H1 (cell line): ENCODE results near the gene SCO2. TPM values are rescaled to one million over a fixed set of nuclear protein-coding genes. Genes with fewer than 3 reads are reported as not detected.

Source experiments
- CTCF ChIA-PET: fragments of 300-600 bp; sonication (Branson Sonifier 250); formaldehyde crosslinking; loops from one replicate; lab custom pipeline; 2021; ENCODE audit not compliant: partially characterized antibody; lab: Charles Lee
- POLR2A ChIA-PET: fragments of 300-600 bp; sonication (Branson Sonifier 250); formaldehyde crosslinking; loops from one replicate; lab custom pipeline; 2021; ENCODE audit warnings: inconsistent platforms; ENCODE audit not compliant: partially characterized antibody; lab: Charles Lee
- DNase-seq, 2 experiments: peaks; one replicate each; pipeline versions ENCODE4 v3.0.0 to v3.0.0-alpha.2; 2010 to 2022; ENCODE audit warnings: low spot score in 2 of 2, low read depth in 1 of 2, mixed read lengths in 1 of 2
- FAIRE-seq: peaks from 2 replicates; lab custom pipeline; 2011; peaks lifted over from hg19 to GRCh38; lab: Jason Lieb, UNC
- H2AFZ ChIP-seq: 2 replicates; pipeline ENCODE4 v1.8.1; 2012; ENCODE audit warnings: low read length, inconsistent platforms
- H2AK5ac ChIP-seq: 2 replicates; pipeline ENCODE4 v1.6.1; 2013; ENCODE audit warnings: low read depth, low read length
- H2BK120ac ChIP-seq: replicated peaks from 2 replicates; pipeline ENCODE3; 2013; ENCODE audit warnings: low read depth, low read length, inconsistent platforms
- H2BK12ac ChIP-seq: 2 replicates; pipeline ENCODE4 v1.6.1; 2013; ENCODE audit warnings: low read depth, low read length
- H2BK15ac ChIP-seq: 2 replicates; pipeline ENCODE4 v1.6.1; 2013; ENCODE audit warnings: low read length
- H2BK20ac ChIP-seq: 2 replicates; pipeline ENCODE4 v1.6.1; 2013; ENCODE audit warnings: low read length
- H2BK5ac ChIP-seq: 2 replicates; pipeline ENCODE4 v1.6.1; 2013; ENCODE audit warnings: low read depth, low read length
- H3K14ac ChIP-seq: 2 replicates; pipeline ENCODE4 v1.6.1; 2013; ENCODE audit warnings: inconsistent platforms; ENCODE audit not compliant: insufficient read length
- H3K18ac ChIP-seq: 2 replicates; pipeline ENCODE4 v1.6.1; 2013; ENCODE audit warnings: low read length; ENCODE audit errors: extremely low read depth
- H3K23ac ChIP-seq: 2 replicates; pipeline ENCODE4 v1.6.1; 2013; ENCODE audit warnings: inconsistent platforms; ENCODE audit not compliant: insufficient read length
- H3K23me2 ChIP-seq: 2 replicates; pipeline ENCODE4 v1.6.1; 2013; ENCODE audit warnings: low read depth, low read length
- H3K27ac ChIP-seq: 2 replicates; pipeline ENCODE4 v1.6.1; 2011; ENCODE audit warnings: low read depth, low read length, inconsistent platforms
- H3K27me3 ChIP-seq, 4 experiments: replicated peaks in 1 of 4; 1 replicate in 1 of 4; 2 replicates in 3 of 4; pipeline versions ENCODE4 v1.6.1 to v1.8.1; 2011 to 2013; ENCODE audit warnings: low read length in 3 of 4, mild to moderate bottlenecking in 3 of 4, inconsistent platforms in 2 of 4, mixed read lengths in 2 of 4, moderate library complexity in 1 of 4; ENCODE audit not compliant: control insufficient read depth in 3 of 4, insufficient read depth in 3 of 4; ENCODE audit errors: extremely low read depth in 1 of 4
- H3K36me3 ChIP-seq, 4 experiments: 2 replicates each; pipeline versions ENCODE4 v1.6.1 to v1.8.1; 2011 to 2013; ENCODE audit warnings: mild to moderate bottlenecking in 4 of 4, low read length in 3 of 4, moderate library complexity in 2 of 4, control low read depth in 1 of 4, inconsistent platforms in 1 of 4; ENCODE audit not compliant: insufficient read depth in 4 of 4, control insufficient read depth in 2 of 4
- H3K4ac ChIP-seq: replicated peaks from 2 replicates; pipeline ENCODE3; 2013; ENCODE audit warnings: low read length, low read depth, mixed read lengths, inconsistent platforms; ENCODE audit not compliant: insufficient read length
- H3K4me1 ChIP-seq, 4 experiments: replicated peaks in 1 of 4; 1 replicate in 1 of 4; 2 replicates in 3 of 4; pipeline versions ENCODE4 v1.6.1 to v1.8.1; 2011 to 2013; ENCODE audit warnings: low read length in 3 of 4, inconsistent platforms in 2 of 4, mixed read lengths in 1 of 4; ENCODE audit not compliant: insufficient read depth in 4 of 4, control insufficient read depth in 3 of 4
- H3K4me2 ChIP-seq, 2 experiments: 2 replicates each; pipeline versions ENCODE4 v1.6.1 to v1.8.1; 2011 to 2013; ENCODE audit warnings: low read depth in 2 of 2, low read length in 2 of 2, control low read depth in 1 of 2, inconsistent platforms in 1 of 2, mild to moderate bottlenecking in 1 of 2; ENCODE audit not compliant: insufficient read depth in 1 of 2
- H3K4me3 ChIP-seq, 4 experiments: fragments of 200-600, 300-600 bp in 1 of 4; sonication (generic), shearing (Covaris generic), sonication (Bioruptor Twin) in 1 of 4; 2 replicates each; pipeline versions ENCODE4 v1.5.1 to v1.8.1; 2011 to 2016; ENCODE audit warnings: low read length in 4 of 4, low read depth in 3 of 4, control low read depth in 2 of 4, inconsistent platforms in 2 of 4, mild to moderate bottlenecking in 2 of 4, mixed read lengths in 1 of 4, moderate library complexity in 1 of 4; ENCODE audit not compliant: insufficient read depth in 2 of 4; ENCODE audit errors: extremely low read depth in 1 of 4
- H3K56ac ChIP-seq: replicated peaks from 2 replicates; pipeline ENCODE3; 2013; ENCODE audit warnings: low read depth, mild to moderate bottlenecking, mixed read lengths, low read length, inconsistent platforms; ENCODE audit not compliant: insufficient read length
- H3K79me1 ChIP-seq: 2 replicates; pipeline ENCODE4 v1.6.1; 2013; ENCODE audit warnings: low read depth, low read length, control low read depth
- H3K79me2 ChIP-seq, 2 experiments: 2 replicates each; pipeline versions ENCODE4 v1.6.1 to v1.8.1; 2012 to 2013; ENCODE audit warnings: low read length in 2 of 2, mild to moderate bottlenecking in 2 of 2, inconsistent platforms in 1 of 2; ENCODE audit not compliant: insufficient read depth in 2 of 2, control insufficient read depth in 1 of 2
- H3K9ac ChIP-seq, 4 experiments: replicated peaks in 1 of 4; 1 replicate in 1 of 4; 2 replicates in 3 of 4; pipeline versions ENCODE4 v1.6.1 to v1.8.1; 2011 to 2013; ENCODE audit warnings: low read depth in 3 of 4, low read length in 3 of 4, control low read depth in 2 of 4, mild to moderate bottlenecking in 2 of 4, moderate library complexity in 2 of 4, inconsistent platforms in 1 of 4; ENCODE audit errors: extremely low read depth in 1 of 4
- H3K9me3 ChIP-seq, 2 experiments: 2 replicates each; pipeline versions ENCODE4 v1.6.1 to v1.8.1; 2012 to 2013; ENCODE audit warnings: mild to moderate bottlenecking in 2 of 2, moderate library complexity in 2 of 2, control low read depth in 1 of 2, inconsistent platforms in 1 of 2, low read depth in 1 of 2, low read length in 1 of 2, mixed read lengths in 1 of 2; ENCODE audit not compliant: insufficient read depth in 2 of 2
- H4K20me1 ChIP-seq, 2 experiments: replicated peaks in 1 of 2; 2 replicates each; pipeline versions ENCODE3 to v1.8.1; 2011 to 2013; ENCODE audit warnings: inconsistent platforms in 2 of 2, low read length in 2 of 2, mild to moderate bottlenecking in 1 of 2; ENCODE audit not compliant: insufficient read depth in 2 of 2, control insufficient read depth in 1 of 2
- H4K5ac ChIP-seq: 2 replicates; pipeline ENCODE4 v1.6.1; 2013; ENCODE audit warnings: low read length, low read depth, mixed read lengths, inconsistent platforms; ENCODE audit not compliant: insufficient read length
- H4K8ac ChIP-seq: 2 replicates; pipeline ENCODE4 v1.8.0; 2013; ENCODE audit warnings: mild to moderate bottlenecking, moderate library complexity, low read length, inconsistent platforms; ENCODE audit not compliant: insufficient read depth; ENCODE audit errors: extremely low read depth
- H4K91ac ChIP-seq: replicated peaks from 2 replicates; pipeline ENCODE3; 2013; ENCODE audit warnings: low read length, mixed read lengths, inconsistent platforms; ENCODE audit not compliant: insufficient read length
- CHD1 ChIP-seq: IDR thresholded peaks from 2 replicates; pipeline ENCODE4 v1.6.1; 2012; ENCODE audit warnings: low read depth, low read length, improper control_type of control experiment
- GABPA ChIP-seq: IDR thresholded peaks from 2 replicates; pipeline ENCODE4 v1.6.1; 2011; ENCODE audit warnings: mild to moderate bottlenecking, low read length, moderate library complexity, borderline replicate concordance; ENCODE audit not compliant: insufficient read depth
- JUND ChIP-seq: IDR thresholded peaks from 2 replicates; pipeline ENCODE4 v1.6.1; 2011; ENCODE audit warnings: mild to moderate bottlenecking, improper control_type of control experiment, low read length
- KDM4A ChIP-seq: IDR thresholded peaks from one replicate; pipeline ENCODE4 v1.7.1; 2012; ENCODE audit warnings: low read depth, mild to moderate bottlenecking, moderate library complexity, low read length, inconsistent platforms; ENCODE audit not compliant: severe bottlenecking
- WGBS, 2 experiments: shearing (Covaris generic) in 1 of 2; methylation state at CpG; one replicate each; pipeline versions ENCODE4 v1.1.6 to v1.1.7; 2013 to 2015; ENCODE audit warnings: low lambda C conversion rate in 2 of 2, mixed read lengths in 2 of 2, inconsistent platforms in 1 of 2, low coverage in 1 of 2, missing lambda C conversion rate in 1 of 2; ENCODE audit not compliant: insufficient replicate concordance in 2 of 2, insufficient coverage in 1 of 2, insufficient read length in 1 of 2; ENCODE audit errors: extremely low coverage in 1 of 2, missing lambda C conversion rate in 1 of 2; 5-methylcytosine and 5-hydroxymethylcytosine counted together
- polyA plus RNA-seq, 7 experiments: library from polyadenylated mRNA; depleted of rRNA in 3 of 7; stranded (reverse) in 5 of 7; unstranded in 2 of 7; fragments of >200 nt in 5 of 7; fragments of 200-250 nt in 2 of 7; gene quantifications; 1 replicate in 5 of 7; 2 replicates in 1 of 7; 4 replicates in 1 of 7; pipeline versions ENCODE4 v1.2.1 to v1.2.3, GENCODE V29; 2011 to 2013; ENCODE audit warnings: missing spikeins in 2 of 7, mixed read lengths in 2 of 7
- total RNA-seq: library from RNA; stranded (reverse); fragmentation: NEBNext Ultra II Directional; extraction: Animal tissue kit (Norgen Biotek cat#: 25700); gene quantifications from 2 replicates; pipeline ENCODE4 v1.2.1, GENCODE V29; 2021

The SCO2 gene
- total and polyA plus RNA-seq, 2 of the 8 experiments (the other 6 are each of a cell fraction or from before 2014, with no cell fraction given), result 2.0 TPM; not detected in 1

DNA sequence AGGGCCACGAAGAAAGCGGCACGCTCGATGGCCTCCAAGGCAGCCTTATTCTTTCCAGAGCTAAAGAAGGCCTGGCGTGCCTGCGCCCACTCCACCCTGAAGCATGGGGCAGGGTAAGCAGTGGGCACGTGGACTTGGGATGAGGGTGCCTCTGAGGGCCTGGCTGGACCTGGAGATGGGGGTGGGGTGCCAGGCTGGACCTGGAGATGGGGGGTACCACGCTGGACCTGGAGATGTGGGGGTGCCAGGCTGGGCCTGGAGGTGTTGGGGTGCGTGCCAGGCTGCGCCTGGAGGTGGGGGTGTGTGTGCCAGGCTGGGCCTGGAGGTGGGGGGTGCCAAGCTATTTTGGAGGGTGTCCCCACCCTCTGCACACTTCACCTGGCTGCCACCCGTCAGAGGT lies 47.6 kb upstream of the SCO2 start:
- Histone ChIP-seq H3K23ac (no peak overlapping the region), H2BK12ac (no peak overlapping the region), H2AFZ (no peak overlapping the region), H3K4me3 (no peak overlapping the region), H3K9me3 (no peaks in the 10 kb centered on the region), H2BK20ac (no peak overlapping the region), H2BK15ac (no peak overlapping the region), H3K36me3 (peaks cover 12 to 38% (median 31%) of the 10 kb centered on the region in 4 experiments; a peak in 7 of 8 replicates), H3K79me1 (no peaks in the 10 kb centered on the region), H4K5ac (no peak overlapping the region), H3K23me2 (no peaks in the 10 kb centered on the region), H3K27me3 (no peaks in the 10 kb centered on the region), H3K27ac (no peak overlapping the region), H3K14ac (no peak overlapping the region), H3K9ac (no peak overlapping the region), H4K91ac (no peak overlapping the region), H3K56ac (no peak overlapping the region), H3K4me2 (no peak overlapping the region), H2AK5ac (no peak overlapping the region), H4K20me1 (peaks cover 4 to 22% of the 10 kb centered on the region in 2 experiments), H3K4ac (no peak overlapping the region), H3K79me2 (no peaks in the 10 kb centered on the region), H3K4me1 (no peaks in the 10 kb centered on the region), H2BK120ac (no peak overlapping the region), H4K8ac (no peak overlapping the region), H2BK5ac (no peak overlapping the region), H3K18ac (no peak overlapping the region)
- ChIA-PET POLR2A (interaction anchor here (2.3 to 3.1 kb wide), 2 partner anchors 9 to 10 kb away, joined by 7 to 10 read pairs; partner anchors contain the start of genes CHKB and SYCE3), CTCF (interaction anchor here (0.7 to 8.1 kb wide), 11 partner anchors 8 to 119 kb away, joined by 3 to 84 read pairs (median 3); partner anchors contain the start of genes ARSA and SYCE3)
- 87% methylated on average over 11 of the region's 11 CpGs; no CpG with 5 or more reads in 1 of the 2 experiments for WGBS, 2 experiments
- TF ChIP-seq JUND (no peak), KDM4A (no peak), CHD1 (no peak), GABPA (no peak)
- no peak for DNase-seq
- no peak for FAIRE-seq
